Thyroid gland (tissue), 4 donors: ENCODE data around the gene FBLN1.

Source experiments
- CTCF ChIP-seq, 6 experiments: fragments of 200-600 bp in 3 of 6; fragments of 450-650 bp in 3 of 6; sonication (generic) in 3 of 6; IDR thresholded peaks; one replicate each; pipeline ENCODE4 v1.5.1; 2016 to 2019; ENCODE audit warnings: antibody characterized with exemption in 6 of 6, mild to moderate bottlenecking in 2 of 6, inconsistent platforms in 1 of 6, moderate library complexity in 1 of 6
- POLR2A ChIP-seq, 2 donors: fragments of 450-650 bp; IDR thresholded peaks; one replicate each; pipeline ENCODE4 v1.6.1; 2017; ENCODE audit warnings: antibody characterized with exemption in 2 of 2, mild to moderate bottlenecking in 2 of 2, moderate library complexity in 1 of 2

- TF ChIP-seq POLR2A (IDR thresholded peaks at IDR 0.05) (no peak), CTCF (IDR thresholded peaks at IDR 0.05) (no peak)
Observed at GRCh38 chr22:45524966-45525365, 22.3 kb downstream of the FBLN1 start.
